MM.1S (cell line): ENCODE data around the gene DNMT3B.

Experiments used
- EZH2 ChIP-seq: fragments of 300-600 bp; sonication (generic); optimal IDR thresholded peaks from 2 replicates; pipeline ENCODE3; 2017; ENCODE audit warnings: low read depth, mild to moderate bottlenecking, antibody characterized with exemption, low read length, mixed read lengths
- TF ChIP-seq, protein P1 (sequence below): fragments of 300-600 bp; sonication (generic); IDR thresholded peaks from 2 replicates; pipeline ENCODE4 v1.5.1; 2016; ENCODE audit warnings: antibody characterized with exemption, low read length, mixed read lengths

DNA sequence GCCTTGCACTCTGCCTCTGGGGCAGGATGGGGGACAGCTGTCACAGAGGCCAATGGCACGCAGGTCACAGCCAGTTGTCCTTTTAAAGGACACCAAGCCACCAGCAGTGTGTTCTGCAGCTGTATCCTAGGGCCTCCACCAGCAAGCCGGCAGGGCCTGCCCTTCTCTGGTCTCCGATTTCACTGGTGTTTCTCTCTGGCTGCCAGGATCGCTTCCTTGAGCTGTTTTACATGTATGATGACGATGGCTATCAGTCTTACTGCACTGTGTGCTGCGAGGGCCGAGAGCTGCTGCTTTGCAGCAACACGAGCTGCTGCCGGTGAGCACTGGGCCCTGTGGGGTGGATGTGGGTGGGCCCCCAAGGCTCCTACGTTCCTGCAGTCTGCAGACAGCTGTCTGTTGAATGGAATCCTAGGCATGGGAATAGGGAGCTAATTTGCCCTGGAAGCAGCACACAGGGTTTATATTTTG lies 34.8 kb downstream of the DNMT3B start:
- TF ChIP-seq, protein P1, sequence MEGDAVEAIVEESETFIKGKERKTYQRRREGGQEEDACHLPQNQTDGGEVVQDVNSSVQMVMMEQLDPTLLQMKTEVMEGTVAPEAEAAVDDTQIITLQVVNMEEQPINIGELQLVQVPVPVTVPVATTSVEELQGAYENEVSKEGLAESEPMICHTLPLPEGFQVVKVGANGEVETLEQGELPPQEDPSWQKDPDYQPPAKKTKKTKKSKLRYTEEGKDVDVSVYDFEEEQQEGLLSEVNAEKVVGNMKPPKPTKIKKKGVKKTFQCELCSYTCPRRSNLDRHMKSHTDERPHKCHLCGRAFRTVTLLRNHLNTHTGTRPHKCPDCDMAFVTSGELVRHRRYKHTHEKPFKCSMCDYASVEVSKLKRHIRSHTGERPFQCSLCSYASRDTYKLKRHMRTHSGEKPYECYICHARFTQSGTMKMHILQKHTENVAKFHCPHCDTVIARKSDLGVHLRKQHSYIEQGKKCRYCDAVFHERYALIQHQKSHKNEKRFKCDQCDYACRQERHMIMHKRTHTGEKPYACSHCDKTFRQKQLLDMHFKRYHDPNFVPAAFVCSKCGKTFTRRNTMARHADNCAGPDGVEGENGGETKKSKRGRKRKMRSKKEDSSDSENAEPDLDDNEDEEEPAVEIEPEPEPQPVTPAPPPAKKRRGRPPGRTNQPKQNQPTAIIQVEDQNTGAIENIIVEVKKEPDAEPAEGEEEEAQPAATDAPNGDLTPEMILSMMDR, result no peak
- no peak for TF ChIP-seq EZH2
